H9 (cell line): ENCODE measurements around the gene TNIK. TPM values are rescaled to one million over a fixed set of nuclear protein-coding genes. Genes with fewer than 3 reads are reported as not detected.

Experiments used
- DNase-seq: peaks from one replicate; pipeline ENCODE4 v3.0.0-alpha.2; 2017
- H2AFZ ChIP-seq: one replicate; pipeline ENCODE4 v1.6.1; 2013; ENCODE audit warnings: mild to moderate bottlenecking, low read length, control low read depth, moderate library complexity
- H2AK5ac ChIP-seq: 2 replicates; pipeline ENCODE4 v1.6.1; 2013; ENCODE audit warnings: low read length, control low read depth, mixed read lengths; ENCODE audit not compliant: insufficient read length
- H2BK120ac ChIP-seq: one replicate; pipeline ENCODE4 v1.6.1; 2013; ENCODE audit warnings: low read depth, mild to moderate bottlenecking, low read length, control low read depth, inconsistent platforms; ENCODE audit not compliant: poor library complexity, severe bottlenecking
- H2BK12ac ChIP-seq: 2 replicates; pipeline ENCODE4 v1.6.1; 2013; ENCODE audit warnings: low read length, control low read depth, mixed read lengths, low read depth; ENCODE audit not compliant: insufficient read length
- H2BK15ac ChIP-seq: 2 replicates; pipeline ENCODE4 v1.6.1; 2013; ENCODE audit warnings: low read depth, low read length, control low read depth
- H2BK20ac ChIP-seq: one replicate; pipeline ENCODE4 v1.6.1; 2013; ENCODE audit warnings: low read depth, mild to moderate bottlenecking, low read length, control low read depth, inconsistent platforms; ENCODE audit not compliant: poor library complexity, severe bottlenecking
- H2BK5ac ChIP-seq: 2 replicates; pipeline ENCODE4 v1.6.1; 2013; ENCODE audit warnings: low read length, control low read depth, mixed read lengths; ENCODE audit not compliant: insufficient read length
- H3K14ac ChIP-seq: 2 replicates; pipeline ENCODE4 v1.6.1; 2013; ENCODE audit warnings: low read length, control low read depth; ENCODE audit not compliant: insufficient read depth
- H3K18ac ChIP-seq: 2 replicates; pipeline ENCODE4 v1.6.1; 2013; ENCODE audit warnings: low read depth, mild to moderate bottlenecking, mixed read lengths, low read length, control low read depth; ENCODE audit not compliant: insufficient read length
- H3K23ac ChIP-seq: 2 replicates; pipeline ENCODE4 v1.6.1; 2013; ENCODE audit warnings: low read length, control low read depth, mixed read lengths, low read depth; ENCODE audit not compliant: insufficient read length
- H3K23me2 ChIP-seq: 2 replicates; pipeline ENCODE4 v1.6.1; 2013; ENCODE audit warnings: low read depth, mild to moderate bottlenecking, mixed read lengths, low read length, control low read depth; ENCODE audit not compliant: insufficient read length, poor library complexity, severe bottlenecking
- H3K27ac ChIP-seq: 2 replicates; pipeline ENCODE4 v1.5.1; 2013; ENCODE audit warnings: low read length, control low read depth, mixed read lengths, low read depth; ENCODE audit not compliant: insufficient read length
- H3K27me3 ChIP-seq: 2 replicates; pipeline ENCODE4 v1.6.1; 2013; ENCODE audit warnings: low read length, control low read depth, inconsistent platforms; ENCODE audit not compliant: insufficient read depth
- H3K4ac ChIP-seq: 2 replicates; pipeline ENCODE4 v1.6.1; 2013; ENCODE audit warnings: low read depth, mild to moderate bottlenecking, control low read depth, inconsistent platforms, low read length, moderate library complexity
- H3K4me1 ChIP-seq: 2 replicates; pipeline ENCODE4 v1.6.1; 2013; ENCODE audit warnings: low read length, control low read depth, inconsistent platforms; ENCODE audit not compliant: insufficient read depth
- H3K4me2 ChIP-seq: 2 replicates; pipeline ENCODE4 v1.6.1; 2013; ENCODE audit warnings: low read length, control low read depth, mixed read lengths; ENCODE audit not compliant: insufficient read length, insufficient read depth
- H3K56ac ChIP-seq: 2 replicates; pipeline ENCODE4 v1.6.1; 2013; ENCODE audit warnings: low read depth, mild to moderate bottlenecking, mixed read lengths, low read length, control low read depth; ENCODE audit not compliant: insufficient read length
- H3K79me1 ChIP-seq: 2 replicates; pipeline ENCODE4 v1.6.1; 2013; ENCODE audit warnings: low read depth, mild to moderate bottlenecking, moderate library complexity, low read length, control low read depth, inconsistent platforms; ENCODE audit not compliant: insufficient read depth, poor library complexity, severe bottlenecking
- H3K79me2 ChIP-seq: 2 replicates; pipeline ENCODE4 v1.6.1; 2013; ENCODE audit warnings: low read length, control low read depth, inconsistent platforms; ENCODE audit not compliant: insufficient read depth
- H3K9ac ChIP-seq: 2 replicates; pipeline ENCODE4 v1.6.1; 2013; ENCODE audit warnings: low read length, control low read depth, mixed read lengths; ENCODE audit not compliant: insufficient read length; ENCODE audit errors: extremely low read depth
- H3K9me3 ChIP-seq: one replicate; pipeline ENCODE4 v1.6.1; 2013; ENCODE audit warnings: low read depth, low read length, inconsistent platforms; ENCODE audit not compliant: control insufficient read depth
- H3T11ph ChIP-seq: one replicate; pipeline ENCODE4 v1.6.1; 2013; ENCODE audit warnings: mild to moderate bottlenecking, low read length, control low read depth, inconsistent platforms
- H4K20me1 ChIP-seq: one replicate; pipeline ENCODE4 v1.6.1; 2013; ENCODE audit not compliant: control insufficient read depth, insufficient read length, insufficient read depth
- H4K5ac ChIP-seq: 2 replicates; pipeline ENCODE4 v1.6.1; 2013; ENCODE audit warnings: low read depth, mild to moderate bottlenecking, mixed read lengths, low read length, control low read depth; ENCODE audit not compliant: insufficient read length
- H4K8ac ChIP-seq: replicated peaks from 2 replicates; pipeline ENCODE4 v1.6.1; 2013; ENCODE audit warnings: low read length, control low read depth, mixed read lengths, low read depth; ENCODE audit not compliant: insufficient read length
- H4K91ac ChIP-seq: 2 replicates; pipeline ENCODE4 v1.6.1; 2013; ENCODE audit warnings: low read depth, mild to moderate bottlenecking, moderate library complexity, mixed read lengths, low read length, control low read depth; ENCODE audit not compliant: insufficient read length
- H3K27ac Mint-ChIP-seq, 3 experiments: 2 replicates in 2 of 3; 3 replicates in 1 of 3; pipeline ENCODE4 v1.8.0; 2020 to 2021; ENCODE audit warnings: mixed read lengths in 3 of 3, mild to moderate bottlenecking in 1 of 3, moderate library complexity in 1 of 3
- H3K27me3 Mint-ChIP-seq: 2 replicates; pipeline ENCODE4 v1.8.0; 2021; ENCODE audit warnings: low read depth, mild to moderate bottlenecking, moderate library complexity, mixed read lengths
- H3K36me3 Mint-ChIP-seq, 3 experiments: 2 replicates in 2 of 3; 3 replicates in 1 of 3; pipeline ENCODE4 v1.8.0; 2020 to 2021; ENCODE audit warnings: low read depth in 3 of 3, mixed read lengths in 3 of 3; ENCODE audit not compliant: insufficient read depth in 1 of 3
- H3K4me1 Mint-ChIP-seq, 2 experiments: 2 replicates each; pipeline ENCODE4 v1.8.0; 2020; ENCODE audit warnings: mixed read lengths in 2 of 2
- H3K4me3 Mint-ChIP-seq, 2 experiments: 2 replicates in 1 of 2; 3 replicates in 1 of 2; pipeline ENCODE4 v1.8.0; 2020 to 2021; ENCODE audit warnings: mild to moderate bottlenecking in 2 of 2, mixed read lengths in 2 of 2, moderate library complexity in 1 of 2
- H3K9me3 Mint-ChIP-seq, 2 experiments: 2 replicates in 1 of 2; 3 replicates in 1 of 2; pipeline ENCODE4 v1.8.0; 2020; ENCODE audit warnings: mild to moderate bottlenecking in 2 of 2, mixed read lengths in 2 of 2, moderate library complexity in 1 of 2
- CTCF ChIP-seq: fragments of 200-600 bp; sonication (generic); conservative IDR thresholded peaks from 3 replicates; pipeline ENCODE4 v1.8.0; 2021; ENCODE audit warnings: antibody characterized with exemption, mild to moderate bottlenecking
- WGBS: extraction: QIAGEN DNeasy Blood & Tissue Kit; methylation state at CpG from one replicate; pipeline ENCODE4 v1.1.7; 2013; ENCODE audit warnings: missing lambda C conversion rate, low lambda C conversion rate, mixed read lengths; ENCODE audit not compliant: insufficient read length; ENCODE audit errors: extremely low coverage; 5-methylcytosine and 5-hydroxymethylcytosine counted together
- total RNA-seq: library from RNA; stranded (reverse); gene quantifications from 2 replicates; pipeline ENCODE4 v1.2.1, GENCODE V29; 2021

TNIK gene
- total RNA-seq, 1 experiment from 2014 or later, result 15.9 TPM

- Histone ChIP-seq H3K23me2 (no peaks in the 10 kb centered on the region), H3K9me3 (no peaks in the 10 kb centered on the region), H2AFZ (no peak overlapping the region), H4K91ac (no peak overlapping the region), H2BK12ac (no peak overlapping the region), H3K79me1 (peaks cover 3% of the 10 kb centered on the region), H4K5ac (no peak overlapping the region), H4K20me1 (no peaks in the 10 kb centered on the region), H3K27me3 (no peaks in the 10 kb centered on the region), H2BK15ac (no peak overlapping the region), H3K4ac (no peak overlapping the region), H4K8ac (no peak overlapping the region), H2BK120ac (no peak overlapping the region), H3K27ac (no peak overlapping the region), H3K4me2 (no peak overlapping the region), H3K9ac (no peak overlapping the region), H3T11ph (no peak overlapping the region), H3K4me1 (no peaks in the 10 kb centered on the region; the same call in none of the 2 replicates), H3K23ac (no peak overlapping the region), H3K18ac (no peak overlapping the region), H3K56ac (no peak overlapping the region), H3K14ac (no peak overlapping the region), H2BK5ac (no peak overlapping the region), H3K79me2 (peaks cover 8% of the 10 kb centered on the region; the same call in 1 of the 2 replicates), H2AK5ac (no peak overlapping the region), H2BK20ac (no peak overlapping the region)
- peaks cover 0 to 3% of the 10 kb centered on the region in 2 experiments; a peak in 1 of 4 replicates for H3K4me1 Mint-ChIP-seq
- no peaks in the 10 kb centered on the region for H3K27me3 Mint-ChIP-seq
- H3K27ac Mint-ChIP-seq, result no peak overlapping the region
- no peak for DNase-seq
- no peak for TF ChIP-seq CTCF
- no CpG with 5 or more reads among the region's 5 CpGs for WGBS
- no peak overlapping the region for H3K4me3 Mint-ChIP-seq
- peaks cover 3 to 5% of the 10 kb centered on the region in 2 experiments; a peak in 4 of 5 replicates for H3K9me3 Mint-ChIP-seq
- peaks cover 0 to 5% (median 4%) of the 10 kb centered on the region in 3 experiments; a peak in 4 of 7 replicates for H3K36me3 Mint-ChIP-seq
These were observed 39.5 kb downstream of the TNIK start for GRCh38 chr3:171420667-171421066.
